GM21717 (cell line): ENCODE measurements around the gene FAM171A1.
"Not testable (repeated sequence)": the region's sequence is repeated elsewhere in the genome, so short reads cannot be mapped to it uniquely, and the experiment has no call there.

Experiments
- ATAC-seq: cut with Tn5 transposase; IDR thresholded peaks from one replicate; pipeline ENCODE4 v1.9.1; 2021; ENCODE audit warnings: mild to moderate bottlenecking, moderate library complexity; ENCODE audit not compliant: unreplicated experiment

FAM171A1 gene

DNA sequence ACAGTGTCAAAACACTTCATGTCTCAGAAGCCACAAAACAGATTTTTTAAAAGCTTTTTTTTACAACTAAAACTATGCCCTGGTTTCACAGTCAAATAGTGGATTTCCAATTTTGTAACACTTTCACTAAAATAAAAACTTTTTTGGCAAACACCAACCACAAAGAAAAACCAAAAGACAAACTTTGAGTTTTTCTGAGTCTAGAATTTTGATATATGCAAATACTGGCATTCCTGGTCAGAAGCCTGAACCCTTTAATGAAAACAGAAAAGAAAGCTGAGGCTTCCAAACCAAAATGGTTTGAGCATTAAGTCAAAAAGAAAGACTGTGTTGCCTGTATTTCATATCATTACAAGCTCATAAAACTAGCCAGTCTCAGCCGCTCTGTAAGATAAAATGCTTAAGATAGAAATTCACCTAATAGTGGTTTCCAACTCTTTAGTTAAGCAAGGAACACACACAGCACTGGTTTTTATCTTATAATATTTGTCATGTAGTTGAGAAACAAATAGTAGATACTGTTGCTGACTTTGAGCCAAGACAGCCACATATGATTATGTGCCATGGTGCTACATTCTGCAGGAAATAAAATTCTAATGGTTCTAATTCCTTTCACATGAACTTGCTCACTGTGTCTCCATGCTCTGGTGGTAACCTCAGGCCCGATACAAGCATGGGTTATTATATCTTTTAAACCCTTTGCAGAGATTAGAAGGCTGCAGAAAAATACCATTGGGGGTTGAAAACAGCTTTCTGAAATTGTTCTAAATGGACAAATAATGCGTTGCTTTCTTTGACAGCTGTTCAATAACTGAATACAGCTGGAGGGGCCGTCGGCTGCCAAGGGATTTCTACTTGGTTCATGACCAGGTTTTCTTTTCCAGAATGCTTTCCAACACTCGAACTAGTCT lies 49.4 kb downstream of the FAM171A1 start:
- ATAC-seq, result no peak

DNA sequence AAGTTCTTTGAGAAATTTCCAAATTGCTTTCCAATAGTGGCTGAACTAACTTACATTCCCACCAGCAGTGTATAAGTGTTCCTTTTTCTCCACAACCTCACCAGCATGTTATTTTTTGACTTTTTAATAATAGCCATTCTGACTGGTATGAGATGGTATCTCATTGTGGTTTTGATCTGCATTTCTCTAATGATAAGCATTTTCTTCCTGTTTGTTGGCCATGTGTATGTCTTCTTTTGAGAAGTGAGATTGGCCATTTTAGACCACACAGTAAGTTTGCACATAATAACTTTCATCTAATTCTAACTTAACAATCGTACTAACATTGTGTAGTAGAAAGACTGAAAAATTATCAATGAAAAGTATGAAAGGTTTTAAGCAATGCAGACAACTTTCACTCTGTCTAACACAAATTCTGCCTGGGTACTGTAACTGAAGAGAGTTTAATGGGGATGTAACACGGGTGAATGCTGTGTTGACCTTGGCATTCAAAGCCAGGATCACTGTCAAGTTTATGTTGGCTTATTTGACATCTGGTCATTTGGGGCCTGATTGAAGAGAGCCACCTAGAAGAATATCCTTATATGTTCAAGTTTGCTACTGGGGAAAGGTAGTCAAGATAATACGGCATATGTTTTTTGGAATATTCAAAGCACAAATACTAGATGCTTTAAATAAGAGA lies 50.4 kb downstream of the FAM171A1 start:
- ATAC-seq, result no peak

DNA sequence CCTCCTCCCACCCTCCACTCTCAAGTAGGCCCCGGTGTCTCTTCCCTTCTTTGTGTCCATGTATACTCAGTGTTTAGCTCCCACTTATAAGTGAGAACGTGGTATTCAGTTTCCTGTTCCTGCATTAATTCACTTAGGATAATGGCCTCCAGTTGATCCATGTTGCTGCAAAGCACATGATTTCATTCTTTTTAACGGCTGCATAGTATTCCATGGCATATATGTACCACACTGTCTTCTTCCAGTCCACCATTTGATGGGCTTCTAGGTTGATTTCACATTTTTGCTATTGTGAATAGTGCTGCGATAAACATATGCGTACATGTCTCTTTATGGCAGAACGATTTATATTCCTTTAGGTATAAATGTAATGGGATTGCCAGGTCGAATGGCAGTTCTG lies 51.0 kb downstream of the FAM171A1 start:
- no peak for ATAC-seq

DNA sequence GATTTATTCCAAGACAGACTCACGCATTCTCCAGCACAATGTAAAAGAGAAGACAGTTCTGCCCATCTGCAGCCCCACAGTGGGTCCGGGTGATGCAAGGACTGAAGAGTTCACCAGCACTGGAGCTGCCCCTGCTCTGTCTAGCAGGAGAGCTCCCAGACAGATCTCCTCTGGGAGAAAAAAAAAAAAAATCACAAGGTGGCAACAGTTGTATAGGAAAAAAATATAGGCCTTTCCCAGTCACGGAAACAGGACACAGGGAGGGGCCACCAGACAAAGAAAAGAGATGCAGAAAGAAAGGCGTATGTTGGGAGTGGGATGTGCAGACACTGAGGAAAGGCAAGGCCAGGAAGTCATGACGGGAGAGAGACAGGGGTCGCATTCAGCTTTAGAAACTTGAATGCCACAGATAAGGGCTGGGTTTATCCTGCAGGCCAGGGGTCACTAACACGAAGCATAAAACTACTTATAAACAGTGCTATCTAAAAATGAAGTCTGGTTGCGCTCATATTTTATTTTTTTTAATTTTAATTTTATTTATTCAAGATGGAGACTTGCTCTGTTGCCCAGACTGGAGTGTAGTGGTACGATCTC lies 54.1 kb downstream of the FAM171A1 start:
- no peak for ATAC-seq

DNA sequence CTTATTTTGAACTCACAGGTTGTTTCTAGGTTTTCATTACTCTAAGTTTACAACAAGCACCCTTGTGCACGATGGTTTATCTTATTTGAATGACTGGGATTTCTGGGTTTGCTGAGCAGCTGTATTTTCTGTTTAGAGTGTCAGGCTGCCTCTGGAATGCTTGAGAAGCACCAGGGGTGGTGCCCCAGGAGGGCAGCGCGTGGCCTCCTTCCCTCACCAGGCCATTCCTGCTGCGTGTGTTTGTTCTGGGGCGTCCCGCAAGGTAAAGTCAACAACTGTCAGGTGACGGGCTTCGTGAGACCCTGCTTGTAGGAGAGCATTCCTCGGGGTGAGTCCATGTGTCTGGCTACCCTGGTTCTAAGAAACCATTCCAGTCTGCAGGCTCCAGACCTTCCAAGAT lies 54.9 kb downstream of the FAM171A1 start:
- ATAC-seq, result no peak

DNA sequence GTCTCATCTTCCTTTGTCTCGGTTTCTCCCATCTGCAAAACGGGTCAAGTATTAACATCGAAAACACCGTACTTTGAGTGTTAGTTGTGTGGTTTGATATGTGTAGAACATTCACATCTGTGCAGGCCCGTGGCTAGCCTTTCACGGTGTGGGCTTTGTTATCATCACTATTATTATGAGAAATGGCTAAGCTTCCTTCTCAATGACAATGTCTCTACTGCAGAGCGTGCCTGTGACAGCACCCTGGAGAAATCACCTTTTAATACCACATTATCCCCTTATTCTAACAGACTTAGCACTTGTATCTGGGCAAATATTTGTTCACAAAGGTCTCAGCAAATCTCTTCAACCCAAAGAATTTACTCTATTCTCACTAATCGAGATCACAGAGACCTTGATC lies 55.8 kb downstream of the FAM171A1 start:
- no peak for ATAC-seq

DNA sequence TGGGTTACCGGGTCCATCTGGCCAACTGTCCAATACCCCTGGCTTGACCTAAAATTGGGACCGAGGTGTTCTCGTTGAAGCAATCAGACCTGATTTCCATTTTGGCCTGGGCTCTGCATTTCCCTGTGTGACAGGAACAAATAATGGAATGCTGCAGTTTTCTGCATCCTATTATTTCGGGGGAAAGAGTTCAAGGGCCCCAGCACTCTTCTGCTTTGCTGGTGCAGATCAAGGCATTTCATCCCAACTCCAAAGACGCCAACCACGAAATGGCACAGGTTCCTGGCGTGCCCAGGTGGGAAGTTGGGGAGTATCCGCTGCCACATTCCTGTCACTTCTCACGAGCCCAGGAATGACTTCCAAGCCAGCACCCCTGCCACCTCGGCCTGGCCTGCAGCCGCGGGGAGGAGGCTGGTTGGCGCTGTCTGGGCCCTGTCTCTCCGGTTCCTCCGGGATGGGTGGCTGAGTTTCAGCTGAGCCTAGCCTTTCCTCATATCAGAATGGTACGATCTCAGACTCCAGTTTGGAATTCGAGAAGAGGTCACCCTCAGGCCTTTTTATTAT lies 56.5 kb downstream of the FAM171A1 start:
- no peak for ATAC-seq

DNA sequence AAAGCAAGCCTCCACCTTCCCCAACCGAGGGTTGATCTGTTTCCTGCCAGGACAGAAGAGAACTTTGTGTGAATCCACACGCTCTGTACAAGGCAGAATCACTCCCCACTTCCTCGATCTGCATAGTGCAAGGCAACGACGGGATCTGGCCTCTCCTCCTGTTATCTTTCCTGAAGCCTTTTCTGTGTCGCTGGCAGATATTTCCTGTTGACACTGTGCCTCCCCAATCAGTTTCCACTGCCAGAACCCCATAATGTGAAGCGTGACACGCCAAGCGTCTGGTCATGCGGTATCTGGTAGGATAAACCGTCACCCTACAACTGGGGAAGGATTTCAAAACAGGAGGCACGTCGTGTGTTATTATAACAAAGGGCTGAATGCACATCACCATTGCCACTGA lies 57.2 kb downstream of the FAM171A1 start:
- ATAC-seq, result no peak

DNA sequence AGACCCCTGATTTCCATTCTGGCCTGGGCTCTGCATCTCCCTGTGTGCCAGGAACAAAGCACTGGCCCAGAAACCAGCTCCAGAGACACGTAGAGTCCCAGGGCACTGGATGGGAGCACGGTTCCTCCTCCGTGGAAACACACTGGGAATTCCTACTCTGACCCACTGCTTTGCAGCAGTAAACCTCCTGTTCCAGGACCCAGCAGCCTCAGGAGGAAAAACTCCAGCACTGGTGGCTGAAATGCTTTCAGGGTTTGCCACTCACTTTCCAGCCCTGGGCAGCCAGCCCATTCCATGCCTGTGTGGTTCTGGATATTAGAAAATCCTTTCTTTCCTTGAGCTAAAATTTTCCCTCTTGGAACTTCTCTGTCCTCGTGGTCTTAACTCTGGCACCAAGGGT lies 58.0 kb downstream of the FAM171A1 start:
- no peak for ATAC-seq

DNA sequence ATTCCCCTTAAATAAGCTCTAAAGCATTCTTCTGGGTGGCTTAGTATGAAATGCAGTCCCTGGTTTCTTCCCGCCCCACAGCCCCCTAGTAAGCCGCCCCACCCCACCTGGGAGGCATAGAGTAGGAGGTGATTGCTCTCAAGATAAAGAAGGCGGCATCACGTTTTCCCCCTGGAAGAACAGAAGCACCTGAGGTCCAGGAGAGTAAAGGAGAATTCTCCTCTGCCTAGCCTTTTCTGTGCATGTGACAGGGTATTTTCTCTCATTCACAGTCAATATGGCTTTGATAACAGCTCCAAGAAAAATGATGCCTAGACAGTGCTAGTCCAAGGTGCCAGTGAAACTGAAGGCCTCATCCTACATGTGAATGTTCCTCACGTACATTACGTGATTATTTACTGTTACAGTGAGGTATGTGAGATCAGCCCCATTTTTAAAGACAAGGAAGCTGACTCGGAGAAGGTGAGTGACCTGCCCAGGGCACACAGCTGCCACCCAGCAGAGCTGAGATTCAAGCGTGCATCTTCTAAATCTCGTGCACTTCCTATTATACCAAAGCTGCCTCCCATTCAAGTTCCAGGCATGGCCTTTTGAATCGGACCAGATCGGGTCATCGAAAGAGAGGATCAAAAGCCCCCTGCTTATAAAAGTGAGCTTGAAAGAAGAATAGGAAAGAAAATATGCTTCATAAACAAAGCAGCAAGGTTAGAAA lies 59.4 kb downstream of the FAM171A1 start:
- no peak for ATAC-seq

DNA sequence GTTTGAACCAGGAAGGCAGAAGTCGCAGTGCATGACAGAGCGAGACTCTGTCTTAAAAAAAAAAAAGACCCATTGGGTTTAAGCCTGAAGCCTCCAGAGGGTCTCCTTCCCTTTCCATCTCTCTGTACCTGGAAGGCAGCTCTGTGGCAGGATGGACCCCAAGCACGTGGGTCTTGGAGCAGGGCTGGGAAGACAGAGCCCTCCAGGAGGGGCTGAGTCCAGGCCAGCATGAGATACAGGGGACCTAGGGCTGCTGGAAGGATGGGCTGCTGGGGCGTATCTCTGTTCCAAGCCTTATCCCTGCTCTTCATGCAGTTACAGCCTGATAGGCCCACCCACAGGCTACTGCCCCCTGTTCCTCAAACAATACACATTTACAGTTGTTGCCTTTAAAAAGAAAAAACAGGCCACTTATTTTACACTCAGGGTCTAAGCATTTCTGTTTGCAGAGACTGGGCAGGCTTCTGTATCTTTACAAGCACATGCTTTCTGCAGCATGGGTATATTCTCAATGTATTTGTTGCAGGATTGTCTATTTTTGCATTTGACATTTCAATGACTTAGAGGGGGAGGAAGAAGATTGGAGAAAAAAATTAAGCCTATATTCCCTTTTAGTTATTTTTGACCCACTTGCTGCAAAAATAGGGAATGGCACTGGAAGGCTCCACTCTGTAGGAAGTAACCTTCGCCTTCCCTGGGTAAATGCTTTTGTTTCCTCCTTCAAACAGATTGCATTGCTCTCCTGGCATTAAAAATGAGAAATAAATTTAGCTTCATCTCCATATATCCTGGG lies 60.1 kb downstream of the FAM171A1 start:
- no peak for ATAC-seq

DNA sequence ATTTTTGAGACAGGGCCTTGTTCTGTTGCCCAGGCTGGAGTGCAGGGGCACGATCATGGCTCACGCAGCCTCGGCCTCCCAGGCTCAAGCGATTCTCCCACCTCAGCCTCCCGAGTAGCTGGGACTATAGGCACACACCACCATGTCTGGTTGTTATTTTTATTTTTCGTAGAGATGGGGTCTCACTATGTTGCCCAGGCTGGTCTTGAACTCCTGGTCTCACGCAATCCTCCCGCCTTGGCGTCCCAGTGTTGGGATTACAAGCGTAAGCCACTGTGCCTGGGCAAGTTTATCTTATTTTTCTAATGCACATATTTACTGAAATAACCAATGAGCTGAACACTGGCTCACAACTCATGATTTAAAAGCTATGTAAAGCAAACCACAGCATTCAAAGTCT lies 61.9 kb downstream of the FAM171A1 start:
- ATAC-seq, result no peak

DNA sequence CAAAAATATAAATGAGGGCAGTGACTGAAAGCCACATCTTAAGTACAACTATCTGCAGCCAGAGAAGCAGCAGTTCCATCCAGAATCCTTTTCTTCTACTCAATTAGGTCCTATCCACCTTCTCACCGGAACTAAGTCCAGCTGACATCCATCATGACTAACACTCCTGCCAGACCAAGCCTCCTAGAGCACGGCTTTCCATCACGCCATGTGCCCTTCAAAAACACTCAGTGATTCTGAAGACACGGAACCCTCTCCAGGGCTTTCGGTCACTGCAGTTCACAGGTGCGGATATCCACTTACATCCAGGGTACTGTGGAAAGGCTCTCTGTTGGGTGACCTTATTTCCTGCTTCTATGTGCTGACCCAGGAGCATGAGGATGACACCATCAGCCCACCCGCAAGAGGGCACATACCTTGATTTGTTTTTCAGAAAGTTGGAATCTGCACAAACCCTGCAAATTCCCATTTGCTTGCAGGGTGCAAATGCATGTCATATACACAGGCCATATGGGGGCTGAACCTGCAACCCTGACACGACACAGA lies 64.3 kb downstream of the FAM171A1 start:
- no peak for ATAC-seq

DNA sequence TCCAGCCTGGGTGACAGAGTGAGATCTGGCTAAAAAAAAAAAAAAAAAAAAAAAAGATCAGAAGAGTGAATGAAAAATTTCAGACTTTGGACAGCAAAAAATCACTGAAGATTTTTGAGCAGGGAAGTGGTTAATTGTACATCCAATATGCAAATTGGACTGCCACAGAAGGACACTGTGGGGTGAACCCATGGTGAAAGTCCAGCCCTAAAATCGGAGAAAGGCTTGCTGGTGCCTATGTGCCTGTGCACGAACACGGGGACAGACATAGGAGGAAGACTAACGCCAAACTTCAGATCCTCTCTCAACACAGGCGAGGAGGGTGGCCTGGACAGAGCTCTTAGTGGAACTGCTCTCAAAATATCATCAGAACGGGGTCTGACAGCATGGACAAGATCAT lies 65.5 kb downstream of the FAM171A1 start:
- no peak for ATAC-seq

DNA sequence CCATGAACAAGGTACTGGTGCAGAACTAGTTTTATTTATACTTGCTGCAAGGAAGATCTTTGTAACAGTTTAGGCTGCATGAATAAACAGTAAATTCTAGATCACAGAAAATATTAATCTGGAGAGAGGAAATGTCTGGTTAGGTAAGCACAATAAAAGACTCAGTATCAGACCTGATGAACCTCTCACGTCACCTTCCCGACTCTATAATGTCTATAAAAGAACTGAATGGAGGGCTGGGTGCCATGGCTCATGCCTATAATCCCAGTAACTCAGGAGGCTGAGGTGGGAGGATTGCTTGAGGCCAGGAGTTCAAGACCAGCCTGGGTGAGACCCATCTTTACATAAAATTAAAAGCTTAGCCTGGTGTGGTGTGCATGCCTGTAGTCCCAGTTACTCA lies 65.9 kb downstream of the FAM171A1 start:
- ATAC-seq, result no peak

DNA sequence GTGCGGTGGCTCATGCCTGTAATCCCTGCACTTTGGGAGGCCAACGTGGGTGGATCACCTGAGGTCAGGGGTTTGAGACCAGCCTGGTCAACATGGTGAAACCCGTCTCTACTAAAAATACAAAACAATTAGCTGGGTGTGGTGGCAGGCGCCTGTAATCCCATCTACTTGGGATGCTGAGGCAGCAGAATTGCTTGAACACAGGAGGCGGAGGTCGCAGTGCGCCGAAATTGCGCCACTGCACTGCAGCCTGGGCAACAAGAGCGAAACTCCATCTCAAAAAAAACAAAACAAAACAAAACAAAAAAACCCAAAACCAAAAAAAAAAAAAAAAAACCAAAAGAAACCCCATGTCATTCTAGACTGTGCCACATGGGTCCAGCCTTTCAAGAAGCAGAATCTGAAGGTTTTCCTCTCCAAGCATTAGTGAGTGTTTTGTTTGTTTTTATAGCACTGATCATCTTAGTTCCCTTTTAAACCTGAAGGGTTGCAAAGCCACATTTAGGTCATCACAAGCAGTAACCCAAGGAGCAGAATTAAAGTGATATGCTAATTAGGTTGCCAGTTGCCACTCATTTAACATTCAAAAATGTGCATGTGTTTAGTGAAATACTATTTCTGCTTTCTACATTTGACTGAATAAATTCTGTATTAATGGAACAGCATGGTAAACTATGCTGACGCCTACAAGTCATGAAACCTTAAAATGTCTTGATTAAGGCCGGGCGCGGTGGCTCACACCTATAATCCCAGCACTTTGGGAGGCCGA lies 68.7 kb downstream of the FAM171A1 start:
- not testable (repeated sequence) for ATAC-seq

DNA sequence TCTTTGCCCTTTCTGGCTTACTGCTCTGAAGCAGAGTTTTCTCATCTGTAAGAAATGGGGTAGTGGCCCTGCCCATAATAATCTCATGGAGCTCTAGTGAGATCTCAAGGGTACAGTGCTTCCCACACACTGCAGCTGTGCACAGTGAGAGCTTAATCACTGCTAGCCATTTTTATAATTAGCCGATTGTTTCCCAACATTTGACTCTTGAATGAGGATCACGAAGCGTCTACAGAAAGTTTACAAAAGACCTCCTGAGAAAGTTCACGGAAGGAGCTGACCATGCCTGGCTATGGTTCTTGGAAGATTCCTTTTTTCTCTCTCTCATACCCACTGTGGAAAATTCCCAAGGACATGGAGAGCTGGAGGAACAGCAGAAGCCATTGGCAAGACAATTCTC lies 70.4 kb downstream of the FAM171A1 start:
- no peak for ATAC-seq

DNA sequence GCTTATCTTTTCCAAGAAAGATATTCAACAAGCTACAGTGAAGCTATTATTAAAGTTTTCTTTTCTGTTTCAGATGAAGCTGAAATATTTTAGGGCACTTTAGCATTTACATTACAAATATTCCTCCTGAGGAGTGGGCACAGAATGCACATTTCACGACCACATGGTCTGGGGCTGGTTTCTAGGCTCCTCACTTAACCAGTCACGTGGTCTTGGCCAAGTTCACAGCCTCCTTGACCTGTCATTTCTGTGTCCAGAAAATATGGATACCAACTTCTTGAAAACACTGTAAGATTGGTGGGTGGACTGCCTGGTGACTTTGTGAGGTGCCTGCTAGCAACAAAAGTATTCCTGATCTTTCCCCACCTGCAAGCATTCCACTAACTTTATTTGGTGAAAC lies 70.9 kb downstream of the FAM171A1 start:
- ATAC-seq, result no peak

DNA sequence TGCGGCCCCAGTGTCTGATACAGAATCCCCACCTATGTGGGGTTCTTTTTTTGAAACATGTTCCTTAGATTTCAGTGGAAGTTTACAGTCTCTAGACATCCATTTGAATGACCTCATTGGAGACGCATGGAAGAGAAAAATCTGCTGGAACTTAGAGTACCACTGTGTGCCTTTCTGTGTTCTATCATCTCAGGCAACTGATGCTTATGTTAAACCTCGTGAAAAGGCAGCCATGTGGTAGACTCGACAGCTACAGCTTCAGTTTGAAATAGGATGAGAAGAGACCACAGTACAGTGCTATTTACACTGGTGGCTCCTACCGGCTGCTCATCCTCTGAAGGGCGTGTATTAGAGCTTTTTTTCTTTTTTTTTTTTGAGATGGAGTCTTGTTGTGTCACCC lies 74.4 kb downstream of the FAM171A1 start:
- no peak for ATAC-seq
